Thyroid gland (tissue), 4 donors: ENCODE measurements around the gene KRTAP4-8.
"Not testable (repeated sequence)": the region's sequence is repeated elsewhere in the genome, so short reads cannot be mapped to it uniquely, and the experiment has no call there.

Experiments
- CTCF ChIP-seq, 6 experiments: fragments of 200-600 bp in 3 of 6; fragments of 450-650 bp in 3 of 6; sonication (generic) in 3 of 6; IDR thresholded peaks; one replicate each; pipeline ENCODE4 v1.5.1; 2016 to 2019; ENCODE audit warnings: antibody characterized with exemption in 6 of 6, mild to moderate bottlenecking in 2 of 6, inconsistent platforms in 1 of 6, moderate library complexity in 1 of 6
- POLR2A ChIP-seq, 2 donors: fragments of 450-650 bp; IDR thresholded peaks; one replicate each; pipeline ENCODE4 v1.6.1; 2017; ENCODE audit warnings: antibody characterized with exemption in 2 of 2, mild to moderate bottlenecking in 2 of 2, moderate library complexity in 1 of 2

GRCh38 chr17:41139865-41140264, 41.9 kb upstream of the KRTAP4-8 start:
- TF ChIP-seq CTCF, POLR2A (IDR thresholded peaks at IDR 0.05): not testable (repeated sequence)
